ENCODE measurements around the gene ALDH3B2. TPM values are rescaled to one million over a fixed set of nuclear protein-coding genes. Genes with fewer than 3 reads are reported as not detected.
A peak's percentile ranks its signal among the peaks of the same experiment; 100 is the strongest.

Gene ALDH3B2
- total and polyA plus RNA-seq, 2 of the 8 experiments (the other 6 are each of a cell fraction or from before 2014, with no cell fraction given), result not detected

DNA sequence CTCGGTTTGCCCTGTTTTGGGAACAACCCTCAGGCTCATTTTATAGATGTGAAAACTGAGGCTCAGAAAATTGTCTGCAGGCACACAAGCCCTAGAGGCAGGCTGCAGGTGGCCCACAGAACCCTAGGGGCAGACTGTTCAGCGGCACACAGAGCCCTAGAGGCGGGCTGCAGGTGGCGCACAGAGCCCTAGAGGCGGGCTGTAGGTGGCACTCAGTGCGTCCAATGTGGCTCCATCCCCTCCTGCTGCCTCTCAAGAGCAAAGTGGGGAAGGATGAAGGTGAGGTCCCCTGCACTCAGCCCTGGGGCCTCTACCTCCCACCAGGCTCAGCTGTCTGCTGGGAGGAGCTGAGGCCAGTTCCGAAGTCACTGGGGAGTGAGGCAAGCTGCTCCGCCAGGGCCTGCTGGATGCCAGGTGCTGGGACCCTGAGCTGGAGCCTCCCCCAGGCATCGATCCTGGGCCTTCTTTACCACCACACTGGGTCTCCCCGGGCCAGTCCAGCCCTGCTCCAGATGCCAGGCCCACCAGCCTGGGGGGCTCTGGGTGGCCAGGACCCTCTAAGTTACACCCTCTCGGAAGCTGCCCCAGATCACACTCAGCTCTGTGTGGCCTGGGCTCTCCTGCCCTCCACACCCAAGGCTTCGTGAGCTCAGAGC is 26.2 kb downstream of the ALDH3B2 start:
- Histone ChIP-seq H3K4me1 (replicated peaks in 1 of 4; ENCODE audit: control insufficient read depth in 3 of 4, insufficient read depth in 4 of 4, low read length in 3 of 4) (peaks cover 0 to 9% (median 0%) of the 10 kb centered on the region in 4 experiments; a peak in 2 of 7 replicates), H2BK120ac (replicated peaks; ENCODE audit: low read depth, low read length) (no peak overlapping the region), H3K79me1 (ENCODE audit: low read depth, low read length) (no peaks in the 10 kb centered on the region), H2BK15ac (ENCODE audit: low read length) (no peak overlapping the region), H4K8ac (ENCODE audit: extremely low read depth, insufficient read depth, low read length) (no peak overlapping the region; the same call in 1 of the 2 replicates), H2BK12ac (ENCODE audit: low read depth, low read length) (no peak overlapping the region), H4K20me1 (replicated peaks in 1 of 2; ENCODE audit: control insufficient read depth in 1 of 2, insufficient read depth in 2 of 2, low read length in 2 of 2) (peaks cover 0 to 5% of the 10 kb centered on the region in 2 experiments), H2AK5ac (ENCODE audit: low read depth, low read length) (no peak overlapping the region), H3K27me3 (replicated peaks in 1 of 4; ENCODE audit: control insufficient read depth in 3 of 4, extremely low read depth in 1 of 4, insufficient read depth in 3 of 4, low read length in 3 of 4) (no peaks in the 10 kb centered on the region; a peak in 2 of 7 replicates), H2BK20ac (ENCODE audit: low read length) (no peak overlapping the region), H3K23ac (ENCODE audit: insufficient read length) (no peak overlapping the region), H3K79me2 (ENCODE audit: control insufficient read depth in 1 of 2, insufficient read depth in 2 of 2, low read length in 2 of 2) (no peaks in the 10 kb centered on the region), H3K18ac (ENCODE audit: extremely low read depth, low read length) (peak overlapping the region; percentile 19; the same call in 1 of the 2 replicates), H3K27ac (ENCODE audit: low read depth, low read length) (no peak overlapping the region), H3K14ac (ENCODE audit: insufficient read length) (no peak overlapping the region), H3K4ac (replicated peaks; ENCODE audit: insufficient read length, low read depth, low read length) (no peak overlapping the region), H3K36me3 (ENCODE audit: control insufficient read depth in 2 of 4, insufficient read depth in 4 of 4, low read length in 3 of 4) (no peaks in the 10 kb centered on the region; a peak in 1 of 8 replicates), H2BK5ac (ENCODE audit: low read depth, low read length) (no peak overlapping the region), H4K91ac (replicated peaks; ENCODE audit: insufficient read length, low read length) (no peak overlapping the region), H2AFZ (ENCODE audit: low read length) (no peak overlapping the region; the same call in 1 of the 2 replicates), H3K23me2 (ENCODE audit: low read depth, low read length) (peaks cover 3% of the 10 kb centered on the region), H3K9ac (replicated peaks in 1 of 4; ENCODE audit: extremely low read depth in 1 of 4, low read depth in 3 of 4, low read length in 3 of 4) (no peak overlapping the region), H3K4me3 (ENCODE audit: extremely low read depth in 1 of 4, insufficient read depth in 2 of 4, low read depth in 3 of 4, low read length in 4 of 4) (no peak overlapping the region), H4K5ac (ENCODE audit: insufficient read length, low read depth, low read length) (no peak overlapping the region), H3K4me2 (ENCODE audit: insufficient read depth in 1 of 2, low read depth in 2 of 2, low read length in 2 of 2) (no peak overlapping the region), H3K56ac (replicated peaks; ENCODE audit: insufficient read length, low read depth, low read length) (no peak overlapping the region), H3K9me3 (ENCODE audit: insufficient read depth in 2 of 2, low read depth in 1 of 2, low read length in 1 of 2) (no peaks in the 10 kb centered on the region)
- ChIA-PET CTCF (ENCODE audit: partially characterized antibody) (interaction anchor here (0.7 to 8.6 kb wide), 23 partner anchors 9 to 353 kb away, joined by 3 to 99 read pairs (median 5); partner anchors contain the start of genes ALDH3B2, NUDT8 and TBX10), POLR2A (ENCODE audit: partially characterized antibody) (interaction anchor here (1.4 kb wide), 1 partner anchor 26 kb away, joined by 4 read pairs; the partner anchor contains the start of gene ALDH3B2)
- WGBS, 2 experiments (ENCODE audit: extremely low coverage in 1 of 2, insufficient coverage in 1 of 2, insufficient read length in 1 of 2, insufficient replicate concordance in 2 of 2, low coverage in 1 of 2, low lambda C conversion rate in 2 of 2, missing lambda C conversion rate in 1 of 2), result 70% methylated on average over 12 of the region's 12 CpGs; no CpG with 5 or more reads in 1 of the 2 experiments
- no peak for FAIRE-seq
- DNase-seq (ENCODE audit: low read depth in 1 of 2, low spot score in 2 of 2), result peak in 1 of 2 experiments; percentile 64
- TF ChIP-seq CEBPB (IDR thresholded peaks at IDR 0.05; ENCODE audit: low read depth, low read length), result no peak
- TF ChIP-seq RAD21 (IDR thresholded peaks at IDR 0.05 in 1 of 2, conservative IDR thresholded peaks at IDR 0.05 in 1 of 2; ENCODE audit: low read depth in 2 of 2, low read length in 2 of 2), result peak; percentile 58 to 68
- TF ChIP-seq EGR1 (IDR thresholded peaks at IDR 0.05; ENCODE audit: borderline replicate concordance, low read depth, low read length), result no peak

Measured in H1 (cell line).